ENCODE data around the gene RWDD3.

GRCh38 chr1:95226781-95227660 is 7.0 kb upstream of the RWDD3 start:
- TF ChIP-seq POLR2A (IDR thresholded peaks at IDR 0.05): no peak
- no peak for TF ChIP-seq CTCF (IDR thresholded peaks at IDR 0.05)
